Measurements from ENCODE around the gene SFMBT1. TPM values are rescaled to one million over a fixed set of nuclear protein-coding genes. Genes with fewer than 3 reads are reported as not detected.

Gene SFMBT1
- total RNA-seq, 1 experiment from 2014 or later = 3.5 TPM

- Histone ChIP-seq H3K36me3 (no peaks in the 10 kb centered on the region), H3K4me3 (no peak overlapping the region), H3K9me3 (no peaks in the 10 kb centered on the region), H3K27me3 (no peaks in the 10 kb centered on the region)
- no peak for DNase-seq
These were observed 19.3 kb downstream of the SFMBT1 start for GRCh38 chr3:53026382-53027162.

GRCh38 chr3:53024315-53024714 is 21.6 kb downstream of the SFMBT1 start:
- H3K4me3 ChIP-seq = no peak overlapping the region
- DNase-seq = no peak
- no peaks in the 10 kb centered on the region for H3K27me3 ChIP-seq
- H3K36me3 ChIP-seq = no peaks in the 10 kb centered on the region
- H3K9me3 ChIP-seq = no peaks in the 10 kb centered on the region

- Histone ChIP-seq H3K9me3 (no peaks in the 10 kb centered on the region), H3K36me3 (no peaks in the 10 kb centered on the region), H3K27me3 (no peaks in the 10 kb centered on the region), H3K4me3 (no peak overlapping the region)
- DNase-seq = no peak
These were observed 22.6 kb downstream of the SFMBT1 start for GRCh38 chr3:53023072-53023823.

- no peaks in the 10 kb centered on the region for H3K9me3 ChIP-seq
- H3K27me3 ChIP-seq = no peaks in the 10 kb centered on the region
- DNase-seq = no peak
- H3K36me3 ChIP-seq = no peaks in the 10 kb centered on the region
- no peak overlapping the region for H3K4me3 ChIP-seq
These were observed 23.2 kb downstream of the SFMBT1 start for GRCh38 chr3:53022647-53023046.

GRCh38 chr3:53016236-53016635 is 29.6 kb downstream of the SFMBT1 start:
- H3K4me3 ChIP-seq = no peak overlapping the region
- H3K9me3 ChIP-seq = no peaks in the 10 kb centered on the region
- H3K36me3 ChIP-seq = no peaks in the 10 kb centered on the region
- no peaks in the 10 kb centered on the region for H3K27me3 ChIP-seq
- no peak for DNase-seq

GRCh38 chr3:53011324-53011723 is 34.5 kb downstream of the SFMBT1 start:
- Histone ChIP-seq H3K27me3 (no peaks in the 10 kb centered on the region), H3K36me3 (no peaks in the 10 kb centered on the region), H3K4me3 (no peak overlapping the region), H3K9me3 (no peaks in the 10 kb centered on the region)
- no peak for DNase-seq

GRCh38 chr3:53009826-53010539 is 35.9 kb downstream of the SFMBT1 start:
- Histone ChIP-seq H3K27me3 (no peaks in the 10 kb centered on the region), H3K36me3 (no peaks in the 10 kb centered on the region), H3K9me3 (no peaks in the 10 kb centered on the region), H3K4me3 (no peak overlapping the region)
- DNase-seq = no peak

- Histone ChIP-seq H3K27me3 (no peaks in the 10 kb centered on the region), H3K36me3 (no peaks in the 10 kb centered on the region), H3K9me3 (no peaks in the 10 kb centered on the region), H3K4me3 (no peak overlapping the region)
- DNase-seq = no peak
These were observed 36.9 kb downstream of the SFMBT1 start for GRCh38 chr3:53008932-53009331.

- H3K4me3 ChIP-seq = no peak overlapping the region
- H3K9me3 ChIP-seq = no peaks in the 10 kb centered on the region
- H3K27me3 ChIP-seq = no peaks in the 10 kb centered on the region
- DNase-seq = no peak
- H3K36me3 ChIP-seq = no peaks in the 10 kb centered on the region
These were observed 39.9 kb downstream of the SFMBT1 start for GRCh38 chr3:53005854-53006513.

- no peaks in the 10 kb centered on the region for H3K27me3 ChIP-seq
- no peak overlapping the region for H3K4me3 ChIP-seq
These were observed 40.5 kb downstream of the SFMBT1 start for GRCh38 chr3:53005338-53005737.

GRCh38 chr3:53003320-53003719 is 42.6 kb downstream of the SFMBT1 start:
- no peaks in the 10 kb centered on the region for H3K9me3 ChIP-seq
- DNase-seq = no peak
- H3K27me3 ChIP-seq = no peaks in the 10 kb centered on the region
- no peak overlapping the region for H3K4me3 ChIP-seq
- H3K36me3 ChIP-seq = no peaks in the 10 kb centered on the region

More at GRCh38 chr3:53005338-53005737, 40.5 kb downstream of the SFMBT1 start:
- Histone ChIP-seq H3K36me3 (no peaks in the 10 kb centered on the region), H3K9me3 (no peaks in the 10 kb centered on the region)
- DNase-seq = no peak

GRCh38 chr3:52998771-52999513 is 46.9 kb downstream of the SFMBT1 start:
- no peaks in the 10 kb centered on the region for H3K9me3 ChIP-seq
- no peaks in the 10 kb centered on the region for H3K27me3 ChIP-seq
- no peak overlapping the region for H3K4me3 ChIP-seq
- DNase-seq = peak; percentile 4
- no peaks in the 10 kb centered on the region for H3K36me3 ChIP-seq

- no peaks in the 10 kb centered on the region for H3K9me3 ChIP-seq
- H3K27me3 ChIP-seq = no peaks in the 10 kb centered on the region
- no peak for DNase-seq
- no peak overlapping the region for H3K4me3 ChIP-seq
- H3K36me3 ChIP-seq = no peaks in the 10 kb centered on the region
These were observed 55.2 kb downstream of the SFMBT1 start for GRCh38 chr3:52990637-52991036.

GRCh38 chr3:52986938-52987337 is 58.9 kb downstream of the SFMBT1 start:
- Histone ChIP-seq H3K27me3 (no peaks in the 10 kb centered on the region), H3K36me3 (no peaks in the 10 kb centered on the region), H3K4me3 (no peak overlapping the region), H3K9me3 (no peaks in the 10 kb centered on the region)
- DNase-seq = no peak

GRCh38 chr3:52986049-52986448 is 59.8 kb downstream of the SFMBT1 start:
- Histone ChIP-seq H3K36me3 (no peaks in the 10 kb centered on the region), H3K9me3 (no peaks in the 10 kb centered on the region), H3K27me3 (no peaks in the 10 kb centered on the region), H3K4me3 (no peak overlapping the region)
- DNase-seq = no peak

- H3K4me3 ChIP-seq = no peak overlapping the region
- H3K36me3 ChIP-seq = no peaks in the 10 kb centered on the region
- no peaks in the 10 kb centered on the region for H3K9me3 ChIP-seq
- no peaks in the 10 kb centered on the region for H3K27me3 ChIP-seq
- DNase-seq = no peak
These were observed 62.0 kb downstream of the SFMBT1 start for GRCh38 chr3:52983828-52984227.

Data from MG63 (cell line).